Ecto neural progenitor cell (in vitro differentiated cells): ENCODE measurements around the gene OR52W1.

Source experiments
- DNase-seq: peaks from one replicate; pipeline ENCODE4 v3.0.0-alpha.2; 2018; ENCODE audit warnings: low spot score

OR52W1 gene

GRCh38 chr11:6199174-6199810 is at the start of gene OR52W1:
Gene OR52W1 (plus strand): TSS chr11:6199224. CDS start chr11:6199224, 0 bp downstream.
- DNase-seq = no peak

- DNase-seq = no peak
Measured at GRCh38 chr11:6151117-6151516, 47.9 kb upstream of the OR52W1 start.

- no peak for DNase-seq
Measured at GRCh38 chr11:6152126-6152525, 46.9 kb upstream of the OR52W1 start.

GRCh38 chr11:6156628-6157359 is 42.2 kb upstream of the OR52W1 start:
- no peak for DNase-seq

GRCh38 chr11:6170226-6170625 is 28.8 kb upstream of the OR52W1 start, which contains the start of gene OR52B2:
Gene OR52B2 (minus strand): TSS chr11:6170326. CDS start chr11:6170326, 0 bp downstream.
- no peak for DNase-seq

- DNase-seq = no peak
Measured at GRCh38 chr11:6175440-6175839, 23.6 kb upstream of the OR52W1 start.

GRCh38 chr11:6191742-6192141 is 7.3 kb upstream of the OR52W1 start:
- no peak for DNase-seq

GRCh38 chr11:6194065-6194581 is 4.9 kb upstream of the OR52W1 start:
- no peak for DNase-seq

GRCh38 chr11:6196396-6196795 is 2.6 kb upstream of the OR52W1 start:
- DNase-seq = no peak

- no peak for DNase-seq
Measured at GRCh38 chr11:6197466-6198200, 1.4 kb upstream of the OR52W1 start.

GRCh38 chr11:6200975-6201374 is 2.0 kb downstream of the OR52W1 start:
- DNase-seq = no peak

- no peak for DNase-seq
Measured at GRCh38 chr11:6201481-6201880, 2.5 kb downstream of the OR52W1 start.

GRCh38 chr11:6202041-6202440 is 3.0 kb downstream of the OR52W1 start:
- DNase-seq = no peak

GRCh38 chr11:6203327-6203726 is 4.3 kb downstream of the OR52W1 start:
- no peak for DNase-seq

- DNase-seq = no peak
Measured at GRCh38 chr11:6204706-6205105, 5.7 kb downstream of the OR52W1 start.

GRCh38 chr11:6205366-6205765 is 6.3 kb downstream of the OR52W1 start, which contains the start of gene C11orf42:
Gene C11orf42 (plus strand): TSS chr11:6205557. CDS start chr11:6205616, 59 bp downstream.
- no peak for DNase-seq

GRCh38 chr11:6206456-6207180 is 7.6 kb downstream of the OR52W1 start:
- no peak for DNase-seq

GRCh38 chr11:6209801-6210200 is 10.8 kb downstream of the OR52W1 start:
- DNase-seq = no peak

- DNase-seq = no peak
Measured at GRCh38 chr11:6210274-6210955, 11.4 kb downstream of the OR52W1 start.

GRCh38 chr11:6214530-6214929 is 15.5 kb downstream of the OR52W1 start:
- no peak for DNase-seq

GRCh38 chr11:6216501-6216900 is 17.5 kb downstream of the OR52W1 start:
- no peak for DNase-seq
